Uterus (tissue), 2 donors: Measurements from ENCODE around the gene USP17L10.
"Not testable (repeated sequence)": the region's sequence is repeated elsewhere in the genome, so short reads cannot be mapped to it uniquely, and the experiment has no call there.

ENCODE experiments used
- POLR2A ChIP-seq, 2 donors: fragments of 450-650 bp; IDR thresholded peaks; one replicate each; pipeline ENCODE4 v1.6.1; 2016; ENCODE audit warnings: antibody characterized with exemption in 2 of 2, mild to moderate bottlenecking in 1 of 2, moderate library complexity in 1 of 2
- TF ChIP-seq, protein P1 (sequence below), 4 experiments: fragments of 200-600 bp in 2 of 4; fragments of 450-650 bp in 2 of 4; sonication (generic) in 2 of 4; IDR thresholded peaks; one replicate each; pipeline ENCODE4 v1.5.1; 2016 to 2019; ENCODE audit warnings: antibody characterized with exemption in 4 of 4, mild to moderate bottlenecking in 2 of 4, moderate library complexity in 1 of 4

DNA sequence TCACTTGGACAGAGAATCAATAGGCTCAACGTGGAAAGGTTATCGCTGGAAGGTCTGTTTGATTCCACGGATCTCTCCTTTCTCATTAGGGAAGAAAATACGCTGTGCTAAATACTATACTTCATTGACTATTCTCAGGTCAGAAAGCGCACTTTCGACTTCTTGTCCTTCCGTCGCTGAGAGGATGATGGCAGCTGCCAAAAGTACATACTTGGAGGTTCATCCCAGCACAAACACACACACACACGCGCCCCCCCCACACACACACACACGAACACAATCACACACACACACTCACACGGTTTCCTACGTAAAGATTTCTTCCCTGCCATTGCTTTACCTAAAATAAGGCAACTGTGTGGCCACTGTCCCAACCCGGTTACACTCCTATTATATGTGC lies 4.2 kb downstream of the USP17L10 start:
- TF ChIP-seq, protein P1, sequence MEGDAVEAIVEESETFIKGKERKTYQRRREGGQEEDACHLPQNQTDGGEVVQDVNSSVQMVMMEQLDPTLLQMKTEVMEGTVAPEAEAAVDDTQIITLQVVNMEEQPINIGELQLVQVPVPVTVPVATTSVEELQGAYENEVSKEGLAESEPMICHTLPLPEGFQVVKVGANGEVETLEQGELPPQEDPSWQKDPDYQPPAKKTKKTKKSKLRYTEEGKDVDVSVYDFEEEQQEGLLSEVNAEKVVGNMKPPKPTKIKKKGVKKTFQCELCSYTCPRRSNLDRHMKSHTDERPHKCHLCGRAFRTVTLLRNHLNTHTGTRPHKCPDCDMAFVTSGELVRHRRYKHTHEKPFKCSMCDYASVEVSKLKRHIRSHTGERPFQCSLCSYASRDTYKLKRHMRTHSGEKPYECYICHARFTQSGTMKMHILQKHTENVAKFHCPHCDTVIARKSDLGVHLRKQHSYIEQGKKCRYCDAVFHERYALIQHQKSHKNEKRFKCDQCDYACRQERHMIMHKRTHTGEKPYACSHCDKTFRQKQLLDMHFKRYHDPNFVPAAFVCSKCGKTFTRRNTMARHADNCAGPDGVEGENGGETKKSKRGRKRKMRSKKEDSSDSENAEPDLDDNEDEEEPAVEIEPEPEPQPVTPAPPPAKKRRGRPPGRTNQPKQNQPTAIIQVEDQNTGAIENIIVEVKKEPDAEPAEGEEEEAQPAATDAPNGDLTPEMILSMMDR (IDR thresholded peaks at IDR 0.05): not testable (repeated sequence)
- not testable (repeated sequence) for TF ChIP-seq POLR2A (IDR thresholded peaks at IDR 0.05)
